ENCODE results near the gene CLUH. TPM values are rescaled to one million over a fixed set of nuclear protein-coding genes. Genes with fewer than 3 reads are reported as not detected.

Gene CLUH
- total RNA-seq, 2 donors from 2014 or later, result 68.5 to 137 TPM

- no peak for TF ChIP-seq POLR2AphosphoS5 (IDR thresholded peaks at IDR 0.05)
- TF ChIP-seq, protein P1, sequence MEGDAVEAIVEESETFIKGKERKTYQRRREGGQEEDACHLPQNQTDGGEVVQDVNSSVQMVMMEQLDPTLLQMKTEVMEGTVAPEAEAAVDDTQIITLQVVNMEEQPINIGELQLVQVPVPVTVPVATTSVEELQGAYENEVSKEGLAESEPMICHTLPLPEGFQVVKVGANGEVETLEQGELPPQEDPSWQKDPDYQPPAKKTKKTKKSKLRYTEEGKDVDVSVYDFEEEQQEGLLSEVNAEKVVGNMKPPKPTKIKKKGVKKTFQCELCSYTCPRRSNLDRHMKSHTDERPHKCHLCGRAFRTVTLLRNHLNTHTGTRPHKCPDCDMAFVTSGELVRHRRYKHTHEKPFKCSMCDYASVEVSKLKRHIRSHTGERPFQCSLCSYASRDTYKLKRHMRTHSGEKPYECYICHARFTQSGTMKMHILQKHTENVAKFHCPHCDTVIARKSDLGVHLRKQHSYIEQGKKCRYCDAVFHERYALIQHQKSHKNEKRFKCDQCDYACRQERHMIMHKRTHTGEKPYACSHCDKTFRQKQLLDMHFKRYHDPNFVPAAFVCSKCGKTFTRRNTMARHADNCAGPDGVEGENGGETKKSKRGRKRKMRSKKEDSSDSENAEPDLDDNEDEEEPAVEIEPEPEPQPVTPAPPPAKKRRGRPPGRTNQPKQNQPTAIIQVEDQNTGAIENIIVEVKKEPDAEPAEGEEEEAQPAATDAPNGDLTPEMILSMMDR (IDR thresholded peaks at IDR 0.05), result no peak
- no peak for TF ChIP-seq POLR2A (IDR thresholded peaks at IDR 0.05)
- no peaks in the 10 kb centered on the region for H3K9me3 ChIP-seq
- no peak overlapping the region for H3K27ac ChIP-seq
- DNase-seq (ENCODE audit: low spot score), result no peak
- peaks cover 14% of the 10 kb centered on the region for H3K4me1 ChIP-seq (replicated peaks)
- 90% methylated on average over 9 of the region's 9 CpGs for WGBS
- no peak overlapping the region for H3K4me3 ChIP-seq
- H3K27me3 ChIP-seq (replicated peaks; ENCODE audit: insufficient read depth), result no peaks in the 10 kb centered on the region
- intact Hi-C loops (cut with DNase I), result loop anchor here (5.0 kb wide), 1 partner anchor 122 kb away; the partner anchor contains the start of gene PAFAH1B1
- H3K36me3 ChIP-seq, result no peaks in the 10 kb centered on the region
Observed at GRCh38 chr17:2713881-2714280, 2.3 kb upstream of the CLUH start.

DNA sequence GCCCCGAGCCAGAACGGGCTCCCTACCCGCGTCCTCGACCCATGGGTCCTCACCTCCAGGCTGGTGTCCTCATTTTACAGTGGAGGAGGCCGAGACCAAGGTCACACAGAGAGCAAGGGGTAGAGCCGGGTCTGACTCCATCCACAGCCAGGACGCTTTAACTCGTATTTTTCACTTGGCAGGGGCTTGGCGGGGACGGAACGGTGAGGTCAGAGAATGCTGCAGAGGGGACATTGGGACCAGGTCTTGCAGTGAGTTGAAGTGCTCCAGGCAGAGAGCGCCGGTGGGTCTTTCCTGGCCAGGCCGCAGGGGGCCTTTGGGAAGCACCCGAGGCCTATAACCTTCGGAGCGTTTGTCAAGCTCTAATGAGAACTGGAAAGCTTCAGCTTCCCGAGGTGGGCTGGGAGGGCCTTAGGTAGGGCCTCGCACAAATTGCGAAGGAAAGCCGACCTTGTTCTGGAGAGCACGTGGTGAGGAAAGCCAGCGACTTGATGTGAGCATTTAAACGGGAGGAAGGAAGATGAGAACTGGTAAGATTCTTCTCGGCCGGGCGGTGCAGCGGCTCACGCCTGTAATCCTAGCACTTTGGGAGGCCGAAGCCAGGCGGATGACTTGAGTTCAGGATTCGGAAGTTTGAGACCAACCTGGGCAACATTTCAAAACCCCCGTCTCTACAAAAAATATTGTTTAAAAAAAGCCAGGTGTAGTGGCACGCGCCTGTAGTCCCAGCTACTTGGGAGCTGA is 908 bp upstream of the CLUH start:
- Histone ChIP-seq H3K4me1 (replicated peaks) (peaks cover 24% of the 10 kb centered on the region), H3K27ac (peak overlapping the region; percentile 68 to 77), H3K36me3 (no peaks in the 10 kb centered on the region)

DNA sequence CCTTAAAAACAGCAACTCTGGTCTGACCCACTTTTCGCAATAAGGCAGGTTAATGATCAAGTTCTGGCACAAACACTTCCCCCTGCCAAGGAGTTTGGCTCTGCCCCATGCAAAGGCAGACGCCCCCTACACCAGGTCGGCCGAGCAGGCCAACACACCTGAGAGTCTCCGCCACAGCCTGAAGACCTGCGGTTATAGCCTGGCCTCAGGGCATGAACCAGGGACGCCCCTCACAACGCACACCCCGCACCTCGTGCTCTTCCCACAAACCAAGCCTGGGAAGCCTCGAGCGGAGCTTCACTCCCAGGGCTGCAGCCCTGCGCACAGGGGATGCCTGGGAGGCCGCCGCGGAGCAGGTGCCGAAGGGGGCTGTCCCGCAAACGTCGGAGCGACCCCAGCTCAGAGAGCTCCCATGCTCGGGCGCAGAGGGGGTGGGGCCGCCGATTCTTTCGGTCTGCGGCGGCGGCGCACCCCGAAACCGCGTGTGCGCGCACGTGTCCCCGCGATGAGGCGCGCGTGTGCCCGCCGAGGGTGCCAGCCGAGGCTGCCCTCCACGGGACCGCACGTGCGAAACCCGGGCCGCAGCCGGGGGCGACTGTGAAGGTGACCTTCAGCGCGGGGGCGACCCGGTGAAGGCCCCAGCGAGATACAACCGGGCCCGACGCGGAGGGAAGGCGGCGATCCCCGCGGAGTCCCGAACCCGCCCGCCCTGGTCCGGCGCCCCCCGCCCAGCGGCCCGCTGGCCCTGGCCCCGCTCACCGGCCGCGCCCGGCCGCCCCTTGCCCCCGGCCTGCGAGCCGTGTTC is 559 bp downstream of the CLUH start:
- H3K4me3 ChIP-seq, result peak overlapping the region; percentile 71 to 83
- intact Hi-C loops (cut with DNase I), result loop anchor here (5.0 kb wide), 1 partner anchor 119 kb away; the partner anchor contains the start of gene PAFAH1B1
- H3K27ac ChIP-seq, result peak overlapping the region; percentile 68 to 69
- peaks cover 24% of the 10 kb centered on the region for H3K4me1 ChIP-seq (replicated peaks)
- no peaks in the 10 kb centered on the region for H3K9me3 ChIP-seq
- no peaks in the 10 kb centered on the region for H3K27me3 ChIP-seq (replicated peaks; ENCODE audit: insufficient read depth)
- H3K36me3 ChIP-seq, result no peaks in the 10 kb centered on the region
- WGBS, result 1% methylated on average over 29 of the region's 82 CpGs
- DNase-seq (ENCODE audit: low spot score), result no peak
- TF ChIP-seq POLR2A (IDR thresholded peaks at IDR 0.05), result no peak
- TF ChIP-seq POLR2AphosphoS5 (IDR thresholded peaks at IDR 0.05), result no peak
- TF ChIP-seq, protein P1 (IDR thresholded peaks at IDR 0.05), result no peak

More for the DNA sequence above, 908 bp upstream of the CLUH start:
- WGBS, result 45% methylated on average over 36 of the region's 36 CpGs
- intact Hi-C loops (cut with DNase I), result loop anchor here (5.0 kb wide), 1 partner anchor 120 kb away; the partner anchor contains the start of gene PAFAH1B1
- Histone ChIP-seq H3K4me3 (peak overlapping the region; percentile 71 to 83), H3K27me3 (replicated peaks; ENCODE audit: insufficient read depth) (no peaks in the 10 kb centered on the region), H3K9me3 (no peaks in the 10 kb centered on the region)
- no peak for DNase-seq (ENCODE audit: low spot score)
- TF ChIP-seq POLR2AphosphoS5 (IDR thresholded peaks at IDR 0.05) (no peak), POLR2A (IDR thresholded peaks at IDR 0.05) (no peak)
- TF ChIP-seq, protein P1 (IDR thresholded peaks at IDR 0.05), result no peak

DNA sequence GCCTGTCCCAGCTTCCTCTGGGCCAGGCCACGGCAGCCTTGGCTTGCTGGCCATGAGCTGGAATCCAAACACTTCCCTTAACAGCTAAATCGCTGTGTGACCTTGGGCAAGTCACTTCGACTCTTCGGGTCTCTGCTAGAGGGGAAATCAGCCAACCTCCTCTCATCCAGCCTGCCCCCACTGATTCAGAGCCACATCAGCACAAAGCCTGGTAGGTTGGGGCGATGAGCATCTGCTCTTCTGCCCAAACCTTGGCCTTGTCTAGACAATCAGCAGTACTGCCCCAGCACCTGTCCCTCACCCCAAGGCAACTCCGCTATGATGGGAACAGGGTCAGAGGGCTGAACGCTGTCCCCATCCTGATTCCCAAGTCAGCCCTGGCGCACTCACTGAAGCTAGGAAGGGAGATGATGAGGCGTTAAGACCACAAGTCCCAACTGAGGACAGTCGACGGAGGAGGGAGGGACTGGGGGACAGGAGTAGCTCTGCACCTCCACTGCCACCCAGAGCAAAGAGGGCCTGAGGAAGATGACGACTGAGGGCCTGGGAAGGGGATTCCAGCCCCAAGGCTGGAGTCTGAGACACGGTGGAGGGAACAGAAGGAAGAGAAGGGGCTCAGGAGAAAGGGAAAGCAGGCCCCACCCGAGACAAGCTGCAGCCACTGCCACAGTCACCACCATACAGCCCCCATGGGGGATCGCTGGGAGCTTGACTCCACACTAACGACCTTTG is 1.3 kb downstream of the CLUH start:
- no peak for DNase-seq (ENCODE audit: low spot score)
- intact Hi-C loops (cut with DNase I), result loop anchor here (5.0 kb wide), 1 partner anchor 118 kb away; the partner anchor contains the start of gene PAFAH1B1
- no peaks in the 10 kb centered on the region for H3K9me3 ChIP-seq
- H3K27me3 ChIP-seq (replicated peaks; ENCODE audit: insufficient read depth), result no peaks in the 10 kb centered on the region
- no peak for TF ChIP-seq POLR2AphosphoS5 (IDR thresholded peaks at IDR 0.05)
- TF ChIP-seq, protein P1 (IDR thresholded peaks at IDR 0.05), result no peak
- no peak for TF ChIP-seq POLR2A (IDR thresholded peaks at IDR 0.05)
- peak overlapping the region; percentile 71 to 83 for H3K4me3 ChIP-seq
- H3K36me3 ChIP-seq, result no peaks in the 10 kb centered on the region
- H3K4me1 ChIP-seq (replicated peaks), result peaks cover 24% of the 10 kb centered on the region
- 43% methylated on average over 16 of the region's 16 CpGs for WGBS
- peak overlapping the region; percentile 68 to 69 for H3K27ac ChIP-seq

Data from prostate gland (tissue), 2 donors.